ENCODE data around the gene IFI27L2.

IFI27L2 gene

DNA sequence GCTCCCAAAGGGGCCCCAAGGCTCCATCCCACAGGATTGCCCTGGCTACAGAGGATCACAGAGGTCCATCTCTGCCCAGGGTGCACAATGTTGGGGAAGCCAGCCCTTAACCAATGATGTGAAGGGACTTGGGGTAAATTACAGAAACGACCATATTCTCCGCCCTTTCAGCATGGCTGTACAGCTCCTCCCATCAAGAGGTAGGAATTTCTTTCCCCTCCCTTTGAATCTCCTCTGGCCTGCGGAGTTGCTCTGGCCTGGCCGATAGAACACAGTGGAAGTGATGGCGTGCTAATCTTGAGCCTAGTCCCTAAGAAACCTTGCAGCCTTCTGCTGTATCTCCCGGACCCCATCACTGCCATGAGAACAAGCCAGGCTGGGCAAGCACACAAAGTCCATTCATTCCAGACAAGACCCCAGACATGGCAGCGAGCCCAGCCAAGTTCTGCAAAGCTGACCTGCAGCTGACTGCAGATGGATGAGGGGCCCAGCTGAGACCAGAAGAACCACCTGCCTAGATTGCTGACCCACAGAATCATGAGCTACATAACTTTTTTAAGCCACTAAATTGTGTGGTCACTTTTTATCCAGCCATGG lies 25.8 kb downstream of the IFI27L2 start:
- no peak overlapping the region for H3K4me3 Mint-ChIP-seq
- H3K9me3 Mint-ChIP-seq = no peaks in the 10 kb centered on the region
- peaks cover 5% of the 10 kb centered on the region for H3K27me3 Mint-ChIP-seq (ENCODE audit: low read depth)
- H3K4me1 Mint-ChIP-seq = peaks cover 9% of the 10 kb centered on the region
- H3K27ac Mint-ChIP-seq = peak overlapping the region in 2 of 3 experiments; percentile 64 to 73
- TF ChIP-seq, protein P1, sequence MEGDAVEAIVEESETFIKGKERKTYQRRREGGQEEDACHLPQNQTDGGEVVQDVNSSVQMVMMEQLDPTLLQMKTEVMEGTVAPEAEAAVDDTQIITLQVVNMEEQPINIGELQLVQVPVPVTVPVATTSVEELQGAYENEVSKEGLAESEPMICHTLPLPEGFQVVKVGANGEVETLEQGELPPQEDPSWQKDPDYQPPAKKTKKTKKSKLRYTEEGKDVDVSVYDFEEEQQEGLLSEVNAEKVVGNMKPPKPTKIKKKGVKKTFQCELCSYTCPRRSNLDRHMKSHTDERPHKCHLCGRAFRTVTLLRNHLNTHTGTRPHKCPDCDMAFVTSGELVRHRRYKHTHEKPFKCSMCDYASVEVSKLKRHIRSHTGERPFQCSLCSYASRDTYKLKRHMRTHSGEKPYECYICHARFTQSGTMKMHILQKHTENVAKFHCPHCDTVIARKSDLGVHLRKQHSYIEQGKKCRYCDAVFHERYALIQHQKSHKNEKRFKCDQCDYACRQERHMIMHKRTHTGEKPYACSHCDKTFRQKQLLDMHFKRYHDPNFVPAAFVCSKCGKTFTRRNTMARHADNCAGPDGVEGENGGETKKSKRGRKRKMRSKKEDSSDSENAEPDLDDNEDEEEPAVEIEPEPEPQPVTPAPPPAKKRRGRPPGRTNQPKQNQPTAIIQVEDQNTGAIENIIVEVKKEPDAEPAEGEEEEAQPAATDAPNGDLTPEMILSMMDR (IDR thresholded peaks at IDR 0.05; ENCODE audit: unreplicated experiment in 3 of 3) = no peak
- peaks cover 25% of the 10 kb centered on the region for H3K36me3 Mint-ChIP-seq (ENCODE audit: low read depth)

DNA sequence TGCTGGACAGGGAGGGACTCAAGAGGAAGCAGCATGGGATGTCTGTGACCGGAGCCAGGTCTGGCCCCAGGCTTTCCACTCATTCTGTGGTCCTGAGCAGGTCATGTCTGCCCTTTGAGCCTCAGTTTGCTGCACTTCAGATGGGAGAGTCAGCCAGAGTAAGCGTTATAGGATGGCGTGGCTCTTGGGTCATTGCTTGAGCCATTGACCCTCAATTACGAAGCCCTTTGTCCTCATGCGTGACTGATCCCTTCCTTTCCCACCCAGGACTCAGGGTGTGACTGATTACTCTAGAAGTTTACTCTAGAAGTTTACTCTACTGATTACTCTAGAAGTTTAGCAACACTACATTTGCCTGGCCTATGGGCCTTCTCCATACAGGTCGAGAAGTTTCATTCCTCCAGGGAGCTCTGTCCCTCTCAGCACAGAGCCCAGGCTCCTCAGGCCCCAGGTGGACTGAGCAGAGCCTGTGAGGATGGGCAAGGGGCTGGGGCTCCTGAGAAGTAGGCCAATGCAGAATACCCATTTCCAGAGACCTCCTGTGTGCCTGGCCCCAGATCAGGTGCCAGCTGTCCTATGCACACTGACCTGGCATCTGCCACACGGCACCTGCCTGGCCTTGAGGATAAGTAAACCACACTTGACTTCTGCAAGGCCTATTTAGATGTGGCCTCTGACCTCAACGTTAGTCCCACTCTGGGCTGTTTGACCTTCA lies 26.5 kb downstream of the IFI27L2 start:
- H3K27me3 Mint-ChIP-seq (ENCODE audit: low read depth) = peaks cover 5% of the 10 kb centered on the region
- no peaks in the 10 kb centered on the region for H3K9me3 Mint-ChIP-seq
- H3K27ac Mint-ChIP-seq = peak overlapping the region in 1 of 3 experiments; percentile 73
- H3K4me1 Mint-ChIP-seq = peaks cover 9% of the 10 kb centered on the region
- H3K36me3 Mint-ChIP-seq (ENCODE audit: low read depth) = peaks cover 31% of the 10 kb centered on the region
- no peak overlapping the region for H3K4me3 Mint-ChIP-seq
- TF ChIP-seq, protein P1 (IDR thresholded peaks at IDR 0.05; ENCODE audit: unreplicated experiment in 3 of 3) = no peak

DNA sequence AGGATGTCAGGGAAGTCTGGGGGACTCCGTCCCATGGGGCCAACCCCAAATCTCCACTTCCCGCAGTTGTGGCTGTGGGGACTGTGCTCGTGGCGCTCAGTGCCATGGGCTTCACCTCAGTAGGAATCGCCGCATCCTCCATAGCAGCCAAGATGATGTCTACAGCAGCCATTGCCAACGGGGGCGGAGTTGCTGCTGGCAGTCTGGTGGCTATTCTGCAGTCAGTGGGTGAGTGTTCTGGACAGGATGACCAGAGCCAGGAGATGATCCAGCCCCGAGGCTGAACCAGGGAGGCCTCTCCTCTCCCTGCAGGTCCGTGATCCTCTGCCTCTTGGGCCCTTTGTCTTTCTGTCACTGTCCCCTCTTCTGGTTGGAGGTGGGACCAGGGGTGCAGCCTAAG lies 27.7 kb downstream of the IFI27L2 start:
- Mint-ChIP-seq H3K36me3 (ENCODE audit: low read depth) (peaks cover 27% of the 10 kb centered on the region), H3K27ac (no peak overlapping the region), H3K9me3 (no peaks in the 10 kb centered on the region), H3K4me1 (peaks cover 9% of the 10 kb centered on the region), H3K27me3 (ENCODE audit: low read depth) (peaks cover 5% of the 10 kb centered on the region), H3K4me3 (no peak overlapping the region)
- TF ChIP-seq, protein P1 (IDR thresholded peaks at IDR 0.05; ENCODE audit: unreplicated experiment in 3 of 3) = no peak

DNA sequence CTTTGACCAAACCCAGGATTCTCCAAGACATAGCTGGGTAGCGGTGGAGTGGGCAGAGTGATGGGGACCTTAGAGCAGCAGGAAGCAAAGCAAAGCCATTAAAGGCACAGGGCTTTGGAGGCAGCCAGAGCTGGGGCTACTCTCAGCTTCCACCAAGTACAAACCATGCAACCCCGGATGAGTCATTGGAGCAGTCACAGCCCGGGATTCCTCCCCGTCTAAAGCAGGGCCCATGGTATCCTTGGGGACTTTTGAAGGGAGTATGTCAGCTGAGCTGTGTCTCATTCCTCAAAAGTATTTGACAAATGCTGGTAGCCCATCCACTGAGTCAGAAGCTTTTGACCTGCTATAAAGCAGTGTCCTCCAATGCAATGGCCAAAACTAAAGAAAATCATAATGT lies 28.6 kb downstream of the IFI27L2 start:
- H3K27ac Mint-ChIP-seq = no peak overlapping the region
- TF ChIP-seq, protein P1 (IDR thresholded peaks at IDR 0.05; ENCODE audit: unreplicated experiment in 3 of 3) = no peak
- H3K4me1 Mint-ChIP-seq = peaks cover 9% of the 10 kb centered on the region
- H3K4me3 Mint-ChIP-seq = no peak overlapping the region
- no peaks in the 10 kb centered on the region for H3K9me3 Mint-ChIP-seq
- peaks cover 22% of the 10 kb centered on the region for H3K36me3 Mint-ChIP-seq (ENCODE audit: low read depth)
- peaks cover 5% of the 10 kb centered on the region for H3K27me3 Mint-ChIP-seq (ENCODE audit: low read depth)

DNA sequence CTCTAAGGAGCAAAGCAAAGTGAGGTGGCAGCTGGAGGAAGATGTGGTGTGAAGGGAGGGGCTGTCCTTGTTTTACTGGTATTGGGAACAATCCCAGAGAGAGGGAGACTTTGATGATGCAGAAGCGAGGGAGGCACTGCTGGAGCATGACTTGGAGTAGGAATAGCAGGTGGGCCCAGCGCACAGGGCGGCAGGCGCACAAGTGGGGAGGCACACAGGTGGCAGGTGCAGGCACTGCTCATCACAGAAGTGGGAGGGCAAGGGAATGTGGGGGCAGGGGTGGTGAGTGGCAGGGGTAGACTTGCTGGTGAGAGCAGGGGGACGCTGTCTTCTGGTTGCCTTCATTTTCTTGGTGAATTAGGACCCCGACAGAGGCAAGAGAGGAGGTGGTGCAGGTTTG lies 30.4 kb downstream of the IFI27L2 start:
- TF ChIP-seq, protein P1 (IDR thresholded peaks at IDR 0.05; ENCODE audit: unreplicated experiment in 3 of 3) = no peak
- Mint-ChIP-seq H3K4me3 (no peak overlapping the region), H3K27ac (no peak overlapping the region), H3K36me3 (ENCODE audit: low read depth) (peaks cover 28% of the 10 kb centered on the region), H3K9me3 (no peaks in the 10 kb centered on the region), H3K4me1 (peaks cover 7% of the 10 kb centered on the region), H3K27me3 (ENCODE audit: low read depth) (no peaks in the 10 kb centered on the region)

Data from nephron (organoid).